NCI-H2081 treated with DMSO at 0.1 percent for 48 hours (cell line): ENCODE results near the gene ZFP36L2.
"Not testable (repeated sequence)": the region's sequence is repeated elsewhere in the genome, so short reads cannot be mapped to it uniquely, and the experiment has no call there.

ENCODE experiments used
- DNase-seq: peaks from one replicate; lab custom pipeline; 2025; lab: John Stamatoyannopoulos, UW

Gene ZFP36L2

DNA sequence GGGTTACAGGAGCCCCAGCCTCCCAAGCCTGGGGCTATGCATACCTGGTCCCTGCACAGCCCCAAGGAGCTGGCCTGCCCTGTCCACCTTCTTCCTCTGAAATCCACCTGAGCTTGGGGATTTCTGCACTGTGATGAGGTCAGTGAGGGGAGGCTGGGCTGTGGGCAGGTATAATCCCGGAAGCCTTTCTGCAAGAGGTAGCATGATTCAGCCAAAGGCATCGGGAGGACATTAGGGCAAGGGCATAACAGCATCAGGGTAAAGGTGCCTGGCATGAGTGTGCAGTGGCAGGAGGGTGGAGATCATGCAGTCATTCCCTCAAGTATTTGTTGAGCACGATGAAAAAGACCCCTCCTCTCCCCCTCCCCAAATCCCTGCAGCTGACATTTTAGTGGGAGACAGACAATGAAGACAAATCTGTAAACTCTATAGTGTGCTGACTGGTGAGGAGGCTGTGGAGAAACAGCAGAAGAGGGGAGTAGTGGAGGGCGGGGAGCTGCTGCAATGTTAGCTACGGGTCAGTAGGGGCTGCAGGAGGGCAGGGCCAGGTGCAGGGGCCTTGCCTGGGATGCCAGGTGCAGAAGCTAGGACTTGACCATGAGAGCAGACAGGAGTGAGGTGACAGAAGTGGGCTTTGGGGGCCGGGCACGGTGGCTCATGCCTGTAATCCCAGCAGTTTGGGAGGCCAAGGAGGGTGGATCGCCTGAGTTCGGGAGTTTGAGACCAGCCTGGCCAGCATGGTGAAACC is 18.7 kb downstream of the ZFP36L2 start:
- DNase-seq = no peak

DNA sequence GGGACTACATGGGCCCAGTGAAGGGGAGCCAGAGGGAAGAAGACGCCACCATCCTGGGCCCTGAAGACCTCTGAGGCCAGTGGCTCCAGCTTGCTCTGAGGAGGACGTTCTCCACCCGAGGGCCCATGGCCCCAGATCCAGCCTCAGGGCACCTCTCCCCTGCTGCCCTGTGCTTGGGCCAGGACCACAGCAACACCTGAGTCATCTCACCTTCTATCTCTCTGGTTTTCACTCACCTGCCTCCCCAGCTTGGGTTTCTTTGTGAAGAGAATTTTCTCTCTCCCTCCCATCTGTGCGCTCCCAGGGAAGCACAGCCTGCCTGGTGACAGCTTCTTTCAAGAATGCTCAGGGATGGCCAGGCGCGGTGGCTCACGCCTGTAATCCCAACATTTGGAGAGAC is 19.8 kb downstream of the ZFP36L2 start:
- DNase-seq = no peak

DNA sequence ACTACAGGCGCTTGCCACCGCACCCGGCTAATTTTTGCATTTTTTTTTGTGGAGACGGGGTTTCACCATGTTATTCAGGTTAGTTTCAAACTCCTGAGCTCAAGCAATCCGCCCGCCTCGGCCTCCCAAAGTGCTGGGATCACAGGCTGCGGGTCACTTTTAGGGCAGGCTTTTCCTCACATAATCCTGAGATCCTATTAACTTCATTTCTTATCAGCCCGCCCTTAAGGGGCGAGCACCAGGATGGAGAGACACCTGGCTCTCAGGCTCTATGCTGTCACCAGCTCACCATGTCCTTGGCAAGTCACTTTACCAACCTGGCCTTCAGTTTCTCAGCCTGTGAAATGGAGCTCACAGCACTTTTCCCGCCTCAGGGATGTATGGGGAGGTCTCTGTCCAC is 23.0 kb downstream of the ZFP36L2 start:
- DNase-seq = no peak

DNA sequence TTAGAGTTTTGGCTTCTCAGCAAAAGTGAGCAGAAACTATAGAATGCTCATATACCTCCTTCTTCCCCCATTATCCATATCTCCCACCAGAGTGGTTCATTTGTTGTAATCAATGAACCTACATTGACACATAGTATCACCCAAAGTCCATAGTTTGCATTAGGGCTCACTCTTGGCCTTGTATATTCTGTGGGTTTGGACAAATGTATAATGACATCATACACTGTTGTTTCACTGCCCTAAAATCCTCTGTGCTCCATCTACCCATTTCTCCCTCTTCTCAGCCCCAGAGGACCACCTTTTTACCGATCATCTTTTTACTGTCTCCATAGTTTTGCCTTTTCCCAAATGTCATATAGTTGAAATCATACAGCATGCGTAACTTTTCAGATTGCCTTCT is 24.1 kb downstream of the ZFP36L2 start:
- DNase-seq = no peak

DNA sequence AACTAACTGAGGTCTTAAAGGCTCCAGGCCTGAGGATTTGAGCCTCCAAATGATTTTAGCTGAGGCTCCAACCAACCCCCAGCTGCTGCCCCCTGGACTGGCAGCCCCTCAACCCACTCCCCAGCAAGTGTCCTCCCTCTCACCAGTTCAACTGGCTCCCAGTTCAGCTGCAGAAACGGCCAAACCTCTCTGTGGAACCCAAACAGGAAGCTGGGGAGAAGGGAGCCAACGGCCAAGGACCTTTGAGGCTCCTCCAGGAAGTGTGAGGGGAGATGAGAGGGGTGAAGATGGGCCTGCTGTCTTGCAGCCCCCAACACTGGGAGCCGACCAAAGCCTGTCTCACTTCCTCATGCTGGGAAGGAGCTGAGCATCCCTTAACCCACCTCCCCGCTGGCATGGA is 24.9 kb downstream of the ZFP36L2 start:
- no peak for DNase-seq

DNA sequence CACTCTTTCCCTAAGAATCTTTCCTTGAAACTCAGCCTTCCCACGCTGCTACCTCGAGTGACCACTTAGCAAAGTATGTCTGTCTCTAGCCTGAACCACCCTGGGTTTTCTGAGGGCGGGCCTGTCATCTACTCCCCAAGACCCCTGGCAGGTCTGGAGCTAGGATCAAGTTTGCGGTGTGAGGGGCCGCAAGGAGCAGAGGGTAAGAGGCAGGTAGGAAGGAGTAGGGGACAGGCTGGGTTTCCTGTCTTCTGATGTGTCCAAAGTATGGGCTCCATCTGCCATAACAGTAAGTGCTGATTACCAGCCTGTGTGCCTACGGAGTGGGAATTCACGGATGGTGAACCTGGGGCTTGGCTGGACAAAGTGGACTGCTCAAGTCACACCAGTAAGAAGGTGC is 25.4 kb downstream of the ZFP36L2 start:
- DNase-seq = no peak

DNA sequence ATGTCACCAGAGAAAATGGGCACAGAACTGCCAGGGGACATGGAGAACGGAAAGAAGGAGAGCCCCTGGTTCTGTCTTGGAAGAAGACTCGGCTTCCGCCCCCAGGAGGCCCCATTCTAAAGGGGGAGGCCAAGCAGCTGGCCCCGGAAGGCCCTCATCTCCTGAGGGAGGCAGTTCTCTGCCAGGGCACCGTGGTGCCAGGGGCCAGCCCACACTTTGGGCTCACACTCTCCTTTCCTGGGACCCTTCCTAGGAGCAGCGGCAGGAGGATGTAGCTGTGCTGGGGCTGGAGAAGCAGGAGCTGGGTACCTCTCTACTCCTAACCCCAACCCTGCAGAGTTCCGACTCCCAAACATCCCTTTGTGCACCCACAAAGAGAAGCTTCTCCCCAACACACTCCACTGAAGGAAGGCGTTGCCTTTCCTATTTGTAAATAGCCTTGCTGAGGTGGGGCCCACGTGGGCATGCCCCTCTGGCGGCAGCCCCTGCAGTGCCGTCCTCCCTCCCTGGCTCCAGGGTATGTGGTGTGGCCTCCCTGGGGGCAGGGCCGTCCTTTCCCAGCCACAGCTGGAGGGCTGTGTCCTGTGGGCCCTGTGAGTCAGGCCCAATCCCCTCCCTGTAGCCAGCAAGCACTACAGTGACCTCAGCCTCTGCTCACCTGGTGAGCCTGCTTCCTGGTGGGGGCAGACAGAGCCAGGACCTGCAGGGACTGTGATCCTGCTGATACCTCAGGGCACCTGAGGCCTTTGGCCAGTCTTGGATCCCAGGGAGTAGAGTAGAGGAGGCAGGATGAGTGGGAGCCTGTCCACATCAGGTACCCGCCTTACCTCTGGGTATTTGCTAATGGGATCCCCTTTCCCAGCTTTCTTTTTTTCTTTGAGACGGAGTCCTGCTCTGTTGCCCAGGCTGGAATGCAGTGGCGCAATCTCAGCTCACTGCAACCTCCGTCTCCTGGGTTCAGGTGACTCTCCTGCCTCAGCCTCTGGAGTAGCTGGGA is 26.6 kb downstream of the ZFP36L2 start:
- DNase-seq = no peak

DNA sequence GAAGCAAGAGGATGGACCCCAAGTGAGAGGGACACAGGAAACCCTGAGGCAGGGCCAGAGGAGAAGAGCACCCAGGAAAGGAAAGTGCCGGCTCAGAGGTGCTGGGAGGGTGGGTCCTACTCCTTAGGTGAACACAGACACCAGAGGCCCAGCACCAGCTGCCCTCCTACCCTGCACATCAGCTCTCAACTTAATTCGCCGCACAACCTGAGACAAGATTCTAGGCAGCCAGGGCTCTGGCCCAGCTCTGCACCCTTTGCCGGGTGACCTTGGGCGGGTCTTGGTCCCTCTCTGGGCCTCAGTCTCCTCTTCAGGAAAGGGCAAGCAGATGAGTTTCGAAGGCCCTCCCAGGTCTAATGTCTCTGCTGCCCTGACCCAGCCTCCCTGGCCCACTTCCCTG is 28.1 kb downstream of the ZFP36L2 start:
- no peak for DNase-seq

DNA sequence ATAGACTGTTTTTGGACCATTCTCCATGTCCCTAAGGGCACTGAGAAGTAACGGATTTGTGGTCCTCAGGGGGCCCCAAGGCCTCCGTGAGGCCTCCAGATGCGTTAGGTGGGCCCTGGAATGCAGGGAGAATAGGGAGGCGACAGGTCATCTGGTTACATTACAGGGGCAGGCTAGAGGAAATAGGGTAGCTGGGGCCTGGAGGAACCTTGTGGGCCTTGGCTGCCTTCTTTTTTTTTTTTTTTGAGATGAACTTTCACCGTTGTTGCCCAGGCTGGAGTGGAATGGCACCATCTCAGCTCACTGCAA is 28.9 kb downstream of the ZFP36L2 start:
- DNase-seq = no peak

DNA sequence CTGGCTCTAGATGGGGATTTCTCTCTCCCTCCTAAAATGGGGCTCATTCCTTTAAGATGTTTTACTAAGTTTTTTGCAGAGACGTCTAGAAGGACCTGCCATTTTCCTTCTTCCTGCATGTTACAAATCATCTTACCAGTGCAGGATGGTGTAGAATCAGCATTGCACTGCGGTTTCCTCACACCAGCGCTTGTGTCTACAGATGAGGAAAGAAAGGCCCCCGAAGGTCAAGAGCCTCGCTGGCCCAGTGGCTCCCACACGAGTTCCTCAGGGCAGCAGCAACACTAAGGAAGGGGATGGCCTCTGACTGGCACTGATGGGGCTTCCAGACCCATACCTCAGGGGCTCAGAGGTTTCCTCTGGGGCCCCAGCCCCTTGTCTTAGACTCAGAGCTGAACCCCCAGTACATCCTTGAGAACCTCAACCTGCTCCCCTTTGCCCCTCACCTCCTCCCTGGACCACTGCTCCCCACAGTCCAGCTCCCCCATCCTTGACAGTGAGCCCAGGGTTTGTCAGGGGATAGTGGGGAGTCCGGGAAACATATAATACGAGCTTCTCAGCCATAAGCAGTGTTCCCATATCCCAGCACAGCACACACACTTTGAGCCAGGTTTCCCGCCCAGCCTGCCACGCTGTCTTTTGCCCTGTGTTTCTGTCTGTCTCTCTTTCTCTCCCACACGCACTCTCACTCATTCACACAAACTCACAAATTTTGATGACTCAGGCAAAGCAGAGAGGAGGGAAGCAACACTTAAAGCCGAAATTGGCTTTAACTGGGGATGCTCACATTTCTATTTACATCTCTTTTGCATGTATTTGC is 29.4 kb downstream of the ZFP36L2 start:
- no peak for DNase-seq

DNA sequence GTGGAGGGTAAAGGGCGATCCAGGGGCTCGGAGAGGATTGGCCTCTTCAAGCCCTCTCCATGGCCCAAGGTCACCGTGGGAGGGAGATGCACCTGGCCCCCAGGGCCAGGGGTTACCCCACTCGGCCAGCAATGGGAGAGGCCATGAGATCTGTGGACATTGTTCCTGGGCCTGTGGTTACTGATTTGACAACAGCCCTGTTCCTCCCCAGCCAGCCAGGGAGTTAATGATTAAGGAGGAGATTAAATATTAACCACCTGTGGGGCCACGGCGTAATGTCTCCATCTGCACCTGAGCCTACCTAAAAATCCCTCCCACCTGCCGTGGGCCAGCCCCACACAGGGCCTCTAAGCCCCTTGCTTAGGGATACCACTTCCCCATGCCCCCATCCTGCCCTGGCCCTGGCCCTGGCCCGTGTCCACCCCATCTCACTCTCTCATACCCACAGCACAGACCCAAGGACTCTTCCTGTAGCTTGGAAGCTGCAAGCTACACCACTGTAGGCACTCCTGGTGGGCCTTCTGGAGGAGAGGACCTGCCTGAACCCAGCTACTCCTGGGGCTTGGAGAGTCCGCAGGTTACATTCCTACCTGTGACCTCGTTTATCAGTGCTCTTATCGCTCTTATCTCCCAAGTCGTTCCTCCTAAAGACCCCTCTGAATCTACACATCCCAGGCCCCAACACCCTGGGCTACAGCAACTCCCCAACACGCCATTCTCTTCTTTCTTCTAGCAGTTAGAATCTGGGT is 32.1 kb downstream of the ZFP36L2 start:
- DNase-seq = no peak

DNA sequence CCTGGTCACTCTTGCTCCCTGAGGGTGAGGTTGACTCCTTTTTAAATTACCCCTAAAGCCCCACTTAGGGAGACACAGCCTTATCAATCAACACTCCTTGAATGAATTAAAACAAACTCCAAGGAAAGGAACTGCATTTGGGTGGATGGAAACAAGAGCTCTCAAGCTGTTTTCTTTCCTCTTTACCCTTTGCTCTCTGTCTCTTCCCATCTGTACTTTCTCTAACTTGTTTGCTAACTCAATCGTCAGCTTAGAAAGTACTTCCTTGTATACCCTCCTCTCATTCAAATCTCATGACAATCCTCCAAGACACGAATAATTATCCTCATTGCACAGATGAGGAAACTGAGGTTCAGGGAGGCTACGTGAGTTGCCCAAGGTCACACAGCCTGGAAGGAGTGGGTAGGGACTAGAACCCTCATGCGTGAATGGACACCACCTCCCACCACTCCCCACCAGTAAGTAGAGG is 32.7 kb downstream of the ZFP36L2 start:
- no peak for DNase-seq

DNA sequence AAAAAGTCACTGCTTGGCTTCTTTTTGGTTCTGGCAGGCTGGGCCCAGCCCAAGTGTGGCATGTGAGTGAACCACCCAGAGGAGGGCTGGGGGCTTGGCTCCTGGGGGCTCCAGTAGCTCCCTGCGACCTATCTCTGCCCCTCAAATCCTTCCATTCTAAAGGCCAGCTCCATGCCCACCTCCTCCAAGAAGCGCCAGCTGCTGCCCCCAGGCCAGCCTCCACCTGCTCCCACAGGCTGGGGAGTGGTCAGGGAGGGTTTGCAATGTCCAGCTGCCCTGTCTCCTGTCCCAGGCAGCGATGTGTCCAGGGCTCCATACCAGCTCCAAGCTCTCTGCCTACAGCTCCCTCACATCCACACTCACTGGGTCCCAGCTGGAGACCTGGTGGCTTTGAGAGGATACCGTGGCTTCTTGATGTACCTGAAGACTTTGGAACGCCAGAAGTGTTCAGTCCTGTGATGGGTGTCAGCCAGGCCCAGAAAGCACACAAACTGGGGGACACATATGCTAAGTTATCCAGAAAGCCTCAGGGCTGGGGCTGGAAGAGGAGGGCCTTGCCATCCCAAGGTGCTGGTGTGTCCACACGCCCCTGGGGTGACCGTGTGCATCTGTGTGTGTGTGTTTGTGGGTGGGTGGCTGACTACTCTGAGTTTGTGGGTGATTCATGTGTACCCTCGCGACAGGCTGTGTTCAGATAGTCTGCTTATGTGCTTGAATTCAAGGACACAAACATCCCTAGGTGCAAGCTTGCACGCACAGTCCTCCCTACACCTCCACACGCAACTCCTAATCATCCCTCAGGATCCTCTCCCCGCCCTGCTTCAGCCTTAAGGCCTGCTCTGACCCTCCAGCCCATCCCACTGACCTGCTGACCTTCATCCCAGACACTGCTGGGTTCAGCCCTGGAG is 33.4 kb downstream of the ZFP36L2 start:
- DNase-seq = no peak

DNA sequence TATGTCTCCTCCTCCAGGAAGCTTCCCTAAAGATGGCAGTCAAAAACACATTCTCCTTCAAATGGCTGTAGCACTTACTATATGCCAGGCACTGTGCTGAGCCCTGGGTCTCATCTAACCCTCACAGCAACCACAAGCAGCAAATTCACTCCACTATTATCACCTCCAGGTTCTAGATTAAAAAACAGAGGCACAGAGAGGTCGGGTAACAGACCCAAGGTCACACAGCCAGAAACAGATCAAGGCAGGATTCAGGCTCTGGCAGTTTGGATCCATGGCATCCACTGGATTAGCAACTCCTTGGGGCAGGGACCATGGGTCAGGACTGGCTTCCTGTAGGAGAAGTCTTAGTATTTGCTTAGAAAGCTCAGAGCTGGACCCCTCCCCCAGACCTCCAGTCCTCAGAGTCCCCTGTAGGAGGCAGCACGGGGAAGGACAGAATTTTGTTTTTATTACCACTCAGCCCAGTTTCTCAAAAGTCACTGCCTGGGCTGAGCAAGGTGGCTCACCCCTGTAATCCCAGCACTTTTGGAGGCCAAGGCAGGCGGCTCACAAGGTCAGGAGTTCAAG is 34.4 kb downstream of the ZFP36L2 start:
- no peak for DNase-seq

DNA sequence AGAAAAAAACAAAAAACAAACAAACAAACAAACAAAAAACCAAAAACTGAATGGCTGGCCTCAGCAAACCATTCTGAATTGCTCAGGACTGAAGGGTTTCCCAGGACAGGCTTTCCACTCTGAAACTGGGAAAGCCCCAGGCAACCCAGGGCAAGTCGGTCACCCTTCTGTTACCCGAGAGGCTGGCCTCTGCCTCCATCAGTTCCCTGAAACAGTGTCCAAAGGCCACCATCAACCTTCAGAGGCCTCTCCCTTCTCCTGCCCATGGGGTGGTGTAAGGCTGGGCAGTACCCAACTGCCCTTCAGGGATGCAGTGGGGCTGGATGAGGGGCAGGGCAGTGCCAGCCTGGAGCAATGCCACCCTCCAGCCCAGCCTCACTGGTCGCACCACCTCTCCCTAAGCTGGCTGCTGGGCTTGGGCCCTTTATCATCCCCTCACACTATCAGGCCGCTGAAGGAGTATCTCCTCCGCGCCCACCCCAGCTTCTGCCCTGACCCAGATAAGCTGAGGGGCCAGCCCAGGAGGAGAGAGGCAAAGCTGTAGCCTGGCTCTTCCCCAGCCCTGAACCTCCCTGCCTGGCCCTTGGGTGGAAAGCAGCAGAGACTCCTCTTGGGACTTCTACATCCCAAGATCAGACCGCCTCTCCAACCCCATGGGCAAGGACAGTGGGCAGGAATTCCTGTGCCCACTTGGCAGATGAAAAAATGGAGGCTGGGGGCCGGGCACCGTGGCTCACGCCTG is 35.9 kb downstream of the ZFP36L2 start:
- no peak for DNase-seq

DNA sequence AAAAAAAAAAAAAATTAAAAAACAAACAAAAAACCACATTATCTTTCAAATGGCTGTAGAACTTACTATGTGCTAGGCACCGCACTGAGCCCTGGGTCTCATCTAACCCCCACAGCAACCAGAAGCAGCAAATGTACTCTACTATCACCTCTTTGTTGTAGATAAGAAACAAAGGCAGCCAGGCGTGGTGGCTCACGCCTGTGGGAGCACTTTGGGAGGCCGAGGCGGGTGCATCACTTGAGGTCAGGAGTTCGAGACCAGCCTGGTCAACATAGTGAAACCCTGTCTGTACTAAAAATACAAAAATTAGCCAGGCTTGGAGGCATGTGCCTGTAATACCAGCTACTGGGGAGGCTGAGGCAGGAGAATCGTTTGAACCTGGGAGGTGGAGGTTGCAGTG is 36.5 kb downstream of the ZFP36L2 start:
- DNase-seq = not testable (repeated sequence)

DNA sequence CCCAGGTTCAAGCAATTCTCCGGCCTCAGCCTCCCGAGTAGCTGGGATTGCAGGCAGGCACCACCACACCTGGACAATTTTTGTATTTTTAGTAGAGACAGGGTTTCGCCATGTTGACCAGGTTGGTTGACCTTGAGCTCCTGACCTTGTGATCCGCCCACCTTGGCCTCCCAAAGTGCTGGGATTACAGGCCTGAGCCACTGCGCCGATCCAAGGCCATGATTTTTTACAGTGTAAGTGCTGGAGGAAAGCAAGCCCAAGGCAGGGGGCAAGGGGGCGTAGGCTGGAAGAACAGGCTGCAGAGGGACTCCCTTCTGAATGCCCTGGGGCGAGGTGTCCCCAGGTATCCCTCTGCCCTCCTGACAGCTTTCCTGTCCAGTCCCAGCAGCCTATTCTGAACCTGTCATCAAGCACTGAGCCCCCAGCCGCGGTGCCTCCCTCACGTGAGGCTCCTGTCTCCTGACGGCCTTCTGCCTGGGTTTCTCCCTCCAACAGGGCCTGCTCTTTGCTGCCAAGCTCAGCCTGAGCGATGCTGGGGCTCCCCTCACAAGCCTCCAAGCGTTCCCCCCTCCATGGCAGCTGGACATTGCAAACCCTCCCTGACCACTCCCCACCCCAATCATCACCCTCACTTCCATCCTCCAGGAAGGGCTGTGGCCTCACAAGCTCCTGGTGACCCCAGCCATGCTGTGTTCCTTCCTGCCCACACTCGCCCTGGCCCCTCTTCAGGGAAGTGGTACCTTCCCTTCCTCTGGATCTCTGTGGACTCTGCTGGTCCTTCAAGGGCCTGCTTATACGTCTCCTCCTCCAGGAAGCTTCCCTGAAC is 37.6 kb downstream of the ZFP36L2 start:
- DNase-seq = no peak

DNA sequence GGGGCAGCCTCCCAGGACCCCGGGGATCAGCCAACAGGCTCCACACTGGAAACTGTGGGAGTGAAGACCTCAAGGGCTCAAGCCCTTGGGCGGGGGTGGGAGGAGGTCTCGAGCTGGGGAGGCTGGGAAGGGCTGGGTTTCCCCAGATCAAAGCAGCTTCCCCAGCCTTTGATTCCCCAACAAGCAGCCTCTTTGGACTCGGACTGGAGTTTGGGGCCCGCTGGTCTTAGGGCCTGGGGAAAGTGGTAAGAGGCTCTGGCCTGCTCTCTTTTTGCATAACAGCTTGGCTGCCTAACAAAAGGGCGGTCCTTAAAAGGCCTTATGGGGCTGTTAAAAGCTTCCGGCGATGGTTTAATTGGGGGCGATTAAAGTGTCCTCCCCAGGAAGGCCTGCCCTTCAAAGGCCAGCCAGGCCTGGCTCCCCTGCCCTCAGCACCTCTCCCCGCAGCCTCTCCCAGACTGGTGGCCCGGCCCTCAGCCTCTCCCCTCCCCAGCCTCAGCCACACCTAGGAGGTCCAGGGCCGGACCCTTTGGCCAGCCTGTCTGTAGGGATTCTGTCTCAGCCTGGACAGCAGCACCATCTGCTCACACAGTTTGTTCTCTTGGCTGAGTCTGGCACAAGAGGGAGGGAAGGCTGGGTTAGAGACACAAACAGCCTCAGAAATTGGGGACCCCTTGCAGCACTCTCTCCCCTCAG is 39.6 kb downstream of the ZFP36L2 start:
- DNase-seq = no peak
